GM23338 (cell line): ENCODE data around the gene SAT1. TPM values are rescaled to one million over a fixed set of nuclear protein-coding genes. Genes with fewer than 3 reads are reported as not detected.

ENCODE experiments used
- ATAC-seq: fragments of 200-7000 bp; cut with Tn5 transposase; 3 replicates; pipeline ENCODE4 v1.9.1; 2020
- DNase-seq: peaks from one replicate; pipeline ENCODE4 v3.0.0-alpha.2; 2015; ENCODE audit warnings: low spot score
- H2AFZ ChIP-seq: fragments of 200-600 bp; sonication (generic); 2 replicates; pipeline ENCODE4 v1.8.0; 2016; ENCODE audit warnings: antibody characterized with exemption, mild to moderate bottlenecking, moderate library complexity
- H3F3A ChIP-seq: fragments of 200-600 bp; sonication (generic); replicated peaks from 2 replicates; pipeline ENCODE4 v1.8.0; 2017; ENCODE audit warnings: antibody characterized with exemption, mixed run types, low read depth
- H3K27ac ChIP-seq: fragments of 200-600 bp; sonication (generic); 2 replicates; pipeline ENCODE4 v1.6.1; 2016; ENCODE audit warnings: low read depth
- H3K27me3 ChIP-seq: fragments of 200-600 bp; sonication (generic); 2 replicates; pipeline ENCODE4 v1.8.0; 2016; ENCODE audit warnings: mild to moderate bottlenecking, mixed run types, moderate library complexity; ENCODE audit not compliant: insufficient read depth
- H3K36me3 ChIP-seq: fragments of 200-600 bp; sonication (generic); 2 replicates; pipeline ENCODE4 v1.8.0; 2016; ENCODE audit warnings: mild to moderate bottlenecking; ENCODE audit not compliant: insufficient read depth
- H3K4me1 ChIP-seq: fragments of 200-600 bp; sonication (generic); 2 replicates; pipeline ENCODE4 v1.8.0; 2016; ENCODE audit warnings: mild to moderate bottlenecking, moderate library complexity; ENCODE audit not compliant: insufficient read depth
- H3K4me2 ChIP-seq: fragments of 200-600 bp; sonication (generic); 2 replicates; pipeline ENCODE4 v1.7.1; 2017; ENCODE audit warnings: mixed run types
- H3K4me3 ChIP-seq: fragments of 200-600 bp; sonication (generic); 2 replicates; pipeline ENCODE4 v1.6.1; 2016; ENCODE audit warnings: mixed run types
- H3K79me2 ChIP-seq: fragments of 200-600 bp; sonication (generic); replicated peaks from 2 replicates; pipeline ENCODE4 v1.8.0; 2017; ENCODE audit warnings: mild to moderate bottlenecking; ENCODE audit not compliant: insufficient read depth
- H3K9me2 ChIP-seq: fragments of 200-600 bp; sonication (generic); 2 replicates; pipeline ENCODE4 v1.8.0; 2017; ENCODE audit not compliant: insufficient read depth
- H4K20me1 ChIP-seq: fragments of 200-600 bp; sonication (generic); replicated peaks from 2 replicates; pipeline ENCODE4 v1.8.0; 2017; ENCODE audit warnings: mild to moderate bottlenecking; ENCODE audit not compliant: insufficient read depth
- H3K27ac Mint-ChIP-seq: 2 replicates; pipeline ENCODE4 v1.8.0; 2020; ENCODE audit warnings: inconsistent platforms, mild to moderate bottlenecking, moderate library complexity, mixed read lengths
- H3K27me3 Mint-ChIP-seq: 3 replicates; pipeline ENCODE4 v1.8.0; 2022; ENCODE audit warnings: low read depth, mild to moderate bottlenecking, moderate library complexity, mixed read lengths, inconsistent platforms; ENCODE audit not compliant: insufficient read depth, poor library complexity
- H3K36me3 Mint-ChIP-seq: 3 replicates; pipeline ENCODE4 v1.8.0; 2021; ENCODE audit warnings: low read depth, mild to moderate bottlenecking, inconsistent platforms, moderate library complexity, mixed read lengths
- H3K4me1 Mint-ChIP-seq: 3 replicates; pipeline ENCODE4 v1.8.0; 2020; ENCODE audit warnings: mild to moderate bottlenecking, inconsistent platforms, mixed read lengths
- H3K4me3 Mint-ChIP-seq: 3 replicates; pipeline ENCODE4 v1.8.0; 2021; ENCODE audit warnings: moderate library complexity, mild to moderate bottlenecking, inconsistent platforms, mixed read lengths
- H3K9me3 Mint-ChIP-seq: 3 replicates; pipeline ENCODE4 v1.8.0; 2020; ENCODE audit warnings: moderate library complexity, mild to moderate bottlenecking, inconsistent platforms, mixed read lengths
- CREB1 ChIP-seq: fragments of 250-450 bp; sonication (Bioruptor Pico); IDR thresholded peaks from 2 replicates; pipeline ENCODE4 v1.5.0; 2020; ENCODE audit warnings: low read depth, mild to moderate bottlenecking, moderate library complexity
- ETS1 ChIP-seq: IDR thresholded peaks from 2 replicates; pipeline ENCODE4 v1.6.1; 2016; ENCODE audit warnings: antibody characterized with exemption
- EZH2 ChIP-seq: fragments of 200-600 bp; sonication (generic); IDR thresholded peaks from one replicate; pipeline ENCODE4 v1.8.0; 2017; ENCODE audit warnings: antibody characterized with exemption, mild to moderate bottlenecking, low read depth; ENCODE audit not compliant: unreplicated experiment
- JUNB ChIP-seq: IDR thresholded peaks from one replicate; pipeline ENCODE4 v1.6.1; 2016; ENCODE audit warnings: antibody characterized with exemption; ENCODE audit not compliant: unreplicated experiment
- NANOG ChIP-seq: IDR thresholded peaks from 2 replicates; pipeline ENCODE4 v1.6.1; 2016; ENCODE audit warnings: antibody characterized with exemption, borderline replicate concordance
- POLR2AphosphoS5 ChIP-seq: IDR thresholded peaks from 2 replicates; pipeline ENCODE4 v1.6.1; 2016; ENCODE audit warnings: antibody characterized with exemption, low read depth
- polyA plus RNA-seq: library from polyadenylated mRNA; unstranded; fragments of >200 nt; fragmentation: Nextera tagmentation; extraction: Ambion mirVana; gene quantifications from 2 replicates; pipeline ENCODE4 v1.2.1, GENCODE V29; 2016
- total RNA-seq: library from RNA; depleted of rRNA; stranded (reverse); fragments of >200 nt; shearing (Covaris generic); gene quantifications from 2 replicates; pipeline ENCODE4 v1.2.3, GENCODE V29; 2014
- TF ChIP-seq, protein P1 (sequence below): fragments of 250-450 bp; sonication (Bioruptor Pico); IDR thresholded peaks from 2 replicates; pipeline ENCODE4 v1.5.0; 2020; ENCODE audit warnings: mild to moderate bottlenecking, moderate library complexity

SAT1 gene
- total and polyA plus RNA-seq, 2 experiments from 2014 or later = 44.1 to 101 TPM

GRCh38 chrX:23797371-23798128, 14.6 kb downstream of the SAT1 start (continued):
- TF ChIP-seq ETS1 (no peak), CREB1 (no peak)
- TF ChIP-seq, protein P1, sequence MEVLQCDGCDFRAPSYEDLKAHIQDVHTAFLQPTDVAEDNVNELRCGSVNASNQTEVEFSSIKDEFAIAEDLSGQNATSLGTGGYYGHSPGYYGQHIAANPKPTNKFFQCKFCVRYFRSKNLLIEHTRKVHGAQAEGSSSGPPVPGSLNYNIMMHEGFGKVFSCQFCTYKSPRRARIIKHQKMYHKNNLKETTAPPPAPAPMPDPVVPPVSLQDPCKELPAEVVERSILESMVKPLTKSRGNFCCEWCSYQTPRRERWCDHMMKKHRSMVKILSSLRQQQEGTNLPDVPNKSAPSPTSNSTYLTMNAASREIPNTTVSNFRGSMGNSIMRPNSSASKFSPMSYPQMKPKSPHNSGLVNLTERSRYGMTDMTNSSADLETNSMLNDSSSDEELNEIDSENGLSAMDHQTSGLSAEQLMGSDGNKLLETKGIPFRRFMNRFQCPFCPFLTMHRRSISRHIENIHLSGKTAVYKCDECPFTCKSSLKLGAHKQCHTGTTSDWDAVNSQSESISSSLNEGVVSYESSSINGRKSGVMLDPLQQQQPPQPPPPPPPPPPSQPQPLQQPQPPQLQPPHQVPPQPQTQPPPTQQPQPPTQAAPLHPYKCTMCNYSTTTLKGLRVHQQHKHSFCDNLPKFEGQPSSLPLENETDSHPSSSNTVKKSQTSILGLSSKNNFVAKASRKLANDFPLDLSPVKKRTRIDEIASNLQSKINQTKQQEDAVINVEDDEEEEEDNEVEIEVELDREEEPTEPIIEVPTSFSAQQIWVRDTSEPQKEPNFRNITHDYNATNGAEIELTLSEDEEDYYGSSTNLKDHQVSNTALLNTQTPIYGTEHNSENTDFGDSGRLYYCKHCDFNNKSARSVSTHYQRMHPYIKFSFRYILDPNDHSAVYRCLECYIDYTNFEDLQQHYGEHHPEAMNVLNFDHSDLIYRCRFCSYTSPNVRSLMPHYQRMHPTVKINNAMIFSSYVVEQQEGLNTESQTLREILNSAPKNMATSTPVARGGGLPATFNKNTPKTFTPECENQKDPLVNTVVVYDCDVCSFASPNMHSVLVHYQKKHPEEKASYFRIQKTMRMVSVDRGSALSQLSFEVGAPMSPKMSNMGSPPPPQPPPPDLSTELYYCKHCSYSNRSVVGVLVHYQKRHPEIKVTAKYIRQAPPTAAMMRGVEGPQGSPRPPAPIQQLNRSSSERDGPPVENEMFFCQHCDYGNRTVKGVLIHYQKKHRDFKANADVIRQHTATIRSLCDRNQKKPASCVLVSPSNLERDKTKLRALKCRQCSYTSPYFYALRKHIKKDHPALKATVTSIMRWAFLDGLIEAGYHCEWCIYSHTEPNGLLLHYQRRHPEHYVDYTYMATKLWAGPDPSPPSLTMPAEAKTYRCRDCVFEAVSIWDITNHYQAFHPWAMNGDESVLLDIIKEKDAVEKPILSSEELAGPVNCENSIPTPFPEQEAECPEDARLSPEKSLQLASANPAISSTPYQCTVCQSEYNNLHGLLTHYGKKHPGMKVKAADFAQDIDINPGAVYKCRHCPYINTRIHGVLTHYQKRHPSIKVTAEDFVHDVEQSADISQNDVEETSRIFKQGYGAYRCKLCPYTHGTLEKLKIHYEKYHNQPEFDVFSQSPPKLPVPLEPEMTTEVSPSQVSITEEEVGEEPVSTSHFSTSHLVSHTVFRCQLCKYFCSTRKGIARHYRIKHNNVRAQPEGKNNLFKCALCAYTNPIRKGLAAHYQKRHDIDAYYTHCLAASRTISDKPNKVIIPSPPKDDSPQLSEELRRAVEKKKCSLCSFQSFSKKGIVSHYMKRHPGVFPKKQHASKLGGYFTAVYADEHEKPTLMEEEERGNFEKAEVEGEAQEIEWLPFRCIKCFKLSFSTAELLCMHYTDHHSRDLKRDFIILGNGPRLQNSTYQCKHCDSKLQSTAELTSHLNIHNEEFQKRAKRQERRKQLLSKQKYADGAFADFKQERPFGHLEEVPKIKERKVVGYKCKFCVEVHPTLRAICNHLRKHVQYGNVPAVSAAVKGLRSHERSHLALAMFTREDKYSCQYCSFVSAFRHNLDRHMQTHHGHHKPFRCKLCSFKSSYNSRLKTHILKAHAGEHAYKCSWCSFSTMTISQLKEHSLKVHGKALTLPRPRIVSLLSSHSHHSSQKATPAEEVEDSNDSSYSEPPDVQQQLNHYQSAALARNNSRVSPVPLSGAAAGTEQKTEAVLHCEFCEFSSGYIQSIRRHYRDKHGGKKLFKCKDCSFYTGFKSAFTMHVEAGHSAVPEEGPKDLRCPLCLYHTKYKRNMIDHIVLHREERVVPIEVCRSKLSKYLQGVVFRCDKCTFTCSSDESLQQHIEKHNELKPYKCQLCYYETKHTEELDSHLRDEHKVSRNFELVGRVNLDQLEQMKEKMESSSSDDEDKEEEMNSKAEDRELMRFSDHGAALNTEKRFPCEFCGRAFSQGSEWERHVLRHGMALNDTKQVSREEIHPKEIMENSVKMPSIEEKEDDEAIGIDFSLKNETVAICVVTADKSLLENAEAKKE = no peak

DNA sequence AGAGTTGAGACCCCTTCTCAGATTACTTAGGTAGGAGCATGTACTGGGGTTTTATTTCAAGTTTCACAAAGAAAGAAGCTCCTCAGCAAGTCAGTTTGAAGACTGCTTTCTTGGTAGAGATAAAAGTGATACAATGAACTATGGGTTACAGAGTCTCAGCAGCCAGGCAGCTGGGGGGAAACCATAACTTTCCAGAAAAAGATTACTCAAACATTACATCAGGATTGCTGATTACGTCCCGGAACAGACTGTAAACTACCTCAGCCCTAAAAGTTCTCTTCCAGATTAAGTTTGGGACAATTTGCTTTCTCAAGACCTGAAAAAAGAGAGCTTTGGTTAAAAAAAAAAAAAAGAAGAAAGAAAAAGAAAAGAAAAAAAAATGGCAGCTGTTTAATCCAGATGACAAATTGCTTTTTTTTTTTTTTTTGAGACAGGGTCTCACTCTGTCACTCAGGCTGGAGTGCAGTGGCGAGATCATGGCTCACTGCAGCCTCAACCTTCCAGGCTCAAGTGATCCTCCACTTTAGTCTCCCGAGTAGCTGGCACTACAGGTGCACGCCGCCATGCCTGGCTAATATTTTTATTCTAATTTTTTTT, 16.6 kb downstream of the SAT1 start:
- DNase-seq (no peak), ATAC-seq (no peak)
- H3K9me3 Mint-ChIP-seq = no peaks in the 10 kb centered on the region
- no peak overlapping the region for H3K4me3 Mint-ChIP-seq
- H3K9me2 ChIP-seq = no peaks in the 10 kb centered on the region
- H3K36me3 ChIP-seq = no peaks in the 10 kb centered on the region
- no peaks in the 10 kb centered on the region for H4K20me1 ChIP-seq
- no peaks in the 10 kb centered on the region for H3K27me3 ChIP-seq
- H3K4me1 Mint-ChIP-seq = peaks cover 11% of the 10 kb centered on the region; the same call in 2 of the 3 replicates
- H3K27ac ChIP-seq = no peak overlapping the region
- no peak overlapping the region for H2AFZ ChIP-seq
- H3K27ac Mint-ChIP-seq = no peak overlapping the region; the same call in 1 of the 2 replicates
- H3K4me3 ChIP-seq = no peak overlapping the region
- no peaks in the 10 kb centered on the region for H3F3A ChIP-seq
- no peak overlapping the region for H3K4me2 ChIP-seq
- H3K79me2 ChIP-seq = no peaks in the 10 kb centered on the region
- H3K4me1 ChIP-seq = 0 out of 2 replicates have a peak, but pooled peaks cover 7% of the 10 kb centered on the region
- H3K36me3 Mint-ChIP-seq = no peaks in the 10 kb centered on the region
- peaks cover 2% of the 10 kb centered on the region for H3K27me3 Mint-ChIP-seq
- TF ChIP-seq POLR2AphosphoS5 = no peak
- TF ChIP-seq JUNB = no peak
- TF ChIP-seq, protein P1 = no peak
- TF ChIP-seq NANOG = no peak
- no peak for TF ChIP-seq EZH2
